Measurements from ENCODE around the gene TACC3.

DNA sequence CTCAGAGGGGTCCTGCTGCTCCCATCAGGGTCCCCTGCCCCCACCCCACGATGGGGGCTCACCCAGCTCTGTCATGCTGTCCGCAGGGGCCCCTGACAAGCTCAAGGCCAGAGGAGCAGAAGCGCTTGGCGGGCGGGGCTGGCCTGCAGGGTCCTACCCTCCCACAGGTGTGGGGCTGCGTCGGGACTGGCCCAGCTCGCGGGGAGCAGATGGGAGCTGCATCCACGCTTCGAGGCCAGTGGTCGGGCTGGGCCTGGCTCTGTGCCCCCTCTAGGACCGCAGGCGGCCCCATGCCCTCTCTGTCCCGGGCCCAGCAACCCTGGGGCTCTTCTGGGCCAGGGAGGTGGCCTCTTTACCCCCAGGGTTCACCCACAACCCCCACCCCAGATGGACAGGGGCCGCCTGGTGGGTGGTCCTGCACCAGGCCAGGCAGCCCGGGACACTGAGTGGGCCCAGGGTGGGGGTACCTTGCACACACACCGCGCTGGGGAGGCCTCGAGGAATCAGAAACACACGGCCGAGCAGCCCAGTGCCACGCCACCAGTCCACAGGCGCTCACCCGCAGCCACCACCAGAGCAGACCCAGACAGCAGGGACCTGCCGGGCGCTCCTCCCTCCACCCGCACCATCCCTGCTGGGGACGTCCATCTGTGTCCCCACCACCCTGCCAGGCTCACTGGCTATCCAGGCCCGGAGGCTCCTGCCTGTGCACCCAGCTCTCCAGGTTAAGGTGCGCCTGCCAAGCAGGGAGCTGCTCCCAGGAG, 30.0 kb downstream of the TACC3 start:
- TF ChIP-seq, protein P1, sequence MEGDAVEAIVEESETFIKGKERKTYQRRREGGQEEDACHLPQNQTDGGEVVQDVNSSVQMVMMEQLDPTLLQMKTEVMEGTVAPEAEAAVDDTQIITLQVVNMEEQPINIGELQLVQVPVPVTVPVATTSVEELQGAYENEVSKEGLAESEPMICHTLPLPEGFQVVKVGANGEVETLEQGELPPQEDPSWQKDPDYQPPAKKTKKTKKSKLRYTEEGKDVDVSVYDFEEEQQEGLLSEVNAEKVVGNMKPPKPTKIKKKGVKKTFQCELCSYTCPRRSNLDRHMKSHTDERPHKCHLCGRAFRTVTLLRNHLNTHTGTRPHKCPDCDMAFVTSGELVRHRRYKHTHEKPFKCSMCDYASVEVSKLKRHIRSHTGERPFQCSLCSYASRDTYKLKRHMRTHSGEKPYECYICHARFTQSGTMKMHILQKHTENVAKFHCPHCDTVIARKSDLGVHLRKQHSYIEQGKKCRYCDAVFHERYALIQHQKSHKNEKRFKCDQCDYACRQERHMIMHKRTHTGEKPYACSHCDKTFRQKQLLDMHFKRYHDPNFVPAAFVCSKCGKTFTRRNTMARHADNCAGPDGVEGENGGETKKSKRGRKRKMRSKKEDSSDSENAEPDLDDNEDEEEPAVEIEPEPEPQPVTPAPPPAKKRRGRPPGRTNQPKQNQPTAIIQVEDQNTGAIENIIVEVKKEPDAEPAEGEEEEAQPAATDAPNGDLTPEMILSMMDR (IDR thresholded peaks at IDR 0.05; ENCODE audit: control extremely low read depth in 1 of 3, insufficient read depth in 1 of 3, low read depth in 1 of 3, low read length in 3 of 3) = no peak
- no peak for TF ChIP-seq SIX5 (IDR thresholded peaks at IDR 0.05; ENCODE audit: low read depth, low read length)
- TF ChIP-seq, protein P2, sequence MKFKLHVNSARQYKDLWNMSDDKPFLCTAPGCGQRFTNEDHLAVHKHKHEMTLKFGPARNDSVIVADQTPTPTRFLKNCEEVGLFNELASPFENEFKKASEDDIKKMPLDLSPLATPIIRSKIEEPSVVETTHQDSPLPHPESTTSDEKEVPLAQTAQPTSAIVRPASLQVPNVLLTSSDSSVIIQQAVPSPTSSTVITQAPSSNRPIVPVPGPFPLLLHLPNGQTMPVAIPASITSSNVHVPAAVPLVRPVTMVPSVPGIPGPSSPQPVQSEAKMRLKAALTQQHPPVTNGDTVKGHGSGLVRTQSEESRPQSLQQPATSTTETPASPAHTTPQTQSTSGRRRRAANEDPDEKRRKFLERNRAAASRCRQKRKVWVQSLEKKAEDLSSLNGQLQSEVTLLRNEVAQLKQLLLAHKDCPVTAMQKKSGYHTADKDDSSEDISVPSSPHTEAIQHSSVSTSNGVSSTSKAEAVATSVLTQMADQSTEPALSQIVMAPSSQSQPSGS (IDR thresholded peaks at IDR 0.05; ENCODE audit: low read length) = no peak
- TF ChIP-seq PHF8 (conservative IDR thresholded peaks at IDR 0.05; ENCODE audit: low read depth, low read length) = no peak
- TF ChIP-seq CBX5 (IDR thresholded peaks at IDR 0.05; ENCODE audit: low read depth, low read length) = no peak
- TF ChIP-seq, protein P3, sequence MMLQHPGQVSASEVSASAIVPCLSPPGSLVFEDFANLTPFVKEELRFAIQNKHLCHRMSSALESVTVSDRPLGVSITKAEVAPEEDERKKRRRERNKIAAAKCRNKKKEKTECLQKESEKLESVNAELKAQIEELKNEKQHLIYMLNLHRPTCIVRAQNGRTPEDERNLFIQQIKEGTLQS (IDR thresholded peaks at IDR 0.05; ENCODE audit: insufficient read depth, low read depth, low read length) = no peak
- TF ChIP-seq TEAD4 (IDR thresholded peaks at IDR 0.05; ENCODE audit: low read depth, low read length) = no peak
- no peak for TF ChIP-seq NANOG (IDR thresholded peaks at IDR 0.05; ENCODE audit: insufficient read depth, low read depth, low read length, poor library complexity, severe bottlenecking)
- no peak for TF ChIP-seq NRF1 (IDR thresholded peaks at IDR 0.05; ENCODE audit: low read depth, low read length)
- TF ChIP-seq SRF (IDR thresholded peaks at IDR 0.05; ENCODE audit: low read depth, low read length) = no peak
- no peak for TF ChIP-seq MAFK (IDR thresholded peaks at IDR 0.05; ENCODE audit: low read depth, low read length)
- no peak for TF ChIP-seq TBP (IDR thresholded peaks at IDR 0.05; ENCODE audit: low read depth, low read length)
- TF ChIP-seq RBBP5 (IDR thresholded peaks at IDR 0.05; ENCODE audit: borderline replicate concordance, low read depth, low read length) = no peak
